B cell (primary cell): ENCODE results near the gene ZNF789. TPM values are rescaled to one million over a fixed set of nuclear protein-coding genes. Genes with fewer than 3 reads are reported as not detected.

Source experiments
- ATAC-seq: fragments of 200-7000 bp; cut with Tn5 transposase; one replicate; pipeline ENCODE4 v1.10.0; 2021; ENCODE audit warnings: low read depth, mild to moderate bottlenecking, moderate number of reproducible peaks, moderate library complexity
- CTCF ChIA-PET: fragments of 350-600 bp; sonication (Branson Sonifier 250); formaldehyde crosslinking; loops from one replicate; lab custom pipeline; 2021; ENCODE audit warnings: antibody characterized with exemption, inconsistent platforms; lab: Charles Lee
- POLR2A ChIA-PET: fragments of 350-600 bp; sonication (Branson Sonifier 250); formaldehyde crosslinking; loops from one replicate; lab custom pipeline; 2021; ENCODE audit warnings: antibody characterized with exemption; lab: Charles Lee
- DNase-seq: peaks from one replicate; pipeline ENCODE4 v3.0.0; 2013
- H2AFZ ChIP-seq: 2 replicates; pipeline ENCODE4 v1.6.1; 2012; ENCODE audit warnings: mild to moderate bottlenecking, low read depth, low read length; ENCODE audit not compliant: insufficient read depth, poor library complexity, severe bottlenecking
- H3K27ac ChIP-seq, 2 donors: 1 replicate in 1 of 2; 2 replicates in 1 of 2; pipeline ENCODE4 v1.5.1; 2012 to 2013; ENCODE audit warnings: low read length in 2 of 2, mild to moderate bottlenecking in 2 of 2, moderate library complexity in 1 of 2
- H3K27me3 ChIP-seq, 4 experiments: fragments of 200-600 bp in 1 of 4; sonication (generic) in 1 of 4; replicated peaks in 1 of 4; 1 replicate in 2 of 4; 2 replicates in 2 of 4; pipeline versions ENCODE4 v1.6.1 to v1.7.0; 2013 to 2016; ENCODE audit warnings: low read length in 3 of 4, mild to moderate bottlenecking in 2 of 4, mixed read lengths in 1 of 4, moderate library complexity in 1 of 4; ENCODE audit not compliant: insufficient read depth in 4 of 4, control insufficient read depth in 3 of 4; ENCODE audit errors: control extremely low read depth in 1 of 4
- H3K36me3 ChIP-seq, 2 experiments: replicated peaks in 1 of 2; 1 replicate in 1 of 2; 2 replicates in 1 of 2; pipeline versions ENCODE4 v1.6.1 to v1.7.1; 2013; ENCODE audit warnings: low read length in 1 of 2; ENCODE audit not compliant: insufficient read depth in 2 of 2, control insufficient read depth in 1 of 2; ENCODE audit errors: control extremely low read depth in 1 of 2, extremely low read depth in 1 of 2
- H3K4me1 ChIP-seq, 2 donors: fragments of 200-600 bp in 1 of 2; sonication (generic) in 1 of 2; 1 replicate in 1 of 2; 2 replicates in 1 of 2; pipeline versions ENCODE4 v1.5.1 to v1.6.1; 2013 to 2017; ENCODE audit warnings: low read length in 2 of 2; ENCODE audit not compliant: control insufficient read depth in 2 of 2, insufficient read depth in 2 of 2
- H3K4me2 ChIP-seq: replicated peaks from 2 replicates; pipeline ENCODE3; 2012; ENCODE audit warnings: mild to moderate bottlenecking, low read depth, low read length; ENCODE audit not compliant: poor library complexity, severe bottlenecking
- H3K4me3 ChIP-seq, 5 experiments: fragments of 200-600 bp in 1 of 5; sonication (generic) in 1 of 5; 1 replicate in 3 of 5; 2 replicates in 2 of 5; pipeline versions ENCODE4 v1.5.1 to v1.7.0; 2011 to 2016; ENCODE audit warnings: low read length in 4 of 5, mild to moderate bottlenecking in 4 of 5, low read depth in 2 of 5, control low read depth in 1 of 5, moderate library complexity in 1 of 5; ENCODE audit not compliant: insufficient read depth in 1 of 5; ENCODE audit errors: control extremely low read depth in 1 of 5, extremely low read depth in 1 of 5
- H3K79me2 ChIP-seq: fragments of 200-600 bp; sonication (generic); one replicate; pipeline ENCODE4 v1.6.0; 2016; ENCODE audit warnings: low read length; ENCODE audit not compliant: control insufficient read depth, insufficient read depth
- H3K9ac ChIP-seq: fragments of 200-600 bp; sonication (generic); 2 replicates; pipeline ENCODE4 v1.6.1; 2017; ENCODE audit warnings: mild to moderate bottlenecking, low read length, moderate library complexity
- H3K9me3 ChIP-seq, 3 donors: one replicate each; pipeline versions ENCODE4 v1.6.1 to v1.7.1; 2013; ENCODE audit warnings: low read length in 2 of 3; ENCODE audit not compliant: control insufficient read depth in 2 of 3, insufficient read depth in 1 of 3; ENCODE audit errors: control extremely low read depth in 1 of 3
- H4K20me1 ChIP-seq: 2 replicates; pipeline ENCODE4 v1.6.0; 2012; ENCODE audit warnings: mild to moderate bottlenecking, low read length; ENCODE audit not compliant: insufficient read depth, control insufficient read depth, poor library complexity, severe bottlenecking
- H3K27ac Mint-ChIP-seq: one replicate; pipeline ENCODE4 v1.8.0; 2021; ENCODE audit warnings: mixed read lengths
- H3K27me3 Mint-ChIP-seq: one replicate; pipeline ENCODE4 v1.8.0; 2021; ENCODE audit warnings: mixed read lengths
- H3K4me1 Mint-ChIP-seq: one replicate; pipeline ENCODE4 v1.8.0; 2021; ENCODE audit warnings: mixed read lengths
- H3K4me3 Mint-ChIP-seq: one replicate; pipeline ENCODE4 v1.8.0; 2021; ENCODE audit warnings: mixed read lengths
- H3K9me3 Mint-ChIP-seq: one replicate; pipeline ENCODE4 v1.8.0; 2022; ENCODE audit warnings: mixed read lengths; ENCODE audit not compliant: insufficient read depth
- CTCF ChIP-seq: fragments of 200-600 bp; IDR thresholded peaks from one replicate; pipeline ENCODE4 v1.8.0; 2022; ENCODE audit warnings: antibody characterized with exemption, mild to moderate bottlenecking
- WGBS: methylation state at CpG from one replicate; pipeline ENCODE4 v1.1.5; 2013; ENCODE audit warnings: missing lambda C conversion rate; ENCODE audit not compliant: insufficient coverage; 5-methylcytosine and 5-hydroxymethylcytosine counted together
- intact Hi-C: fragments of 100-400 bp; cut with micrococcal nuclease; formaldehyde crosslinking; loops from one replicate; pipeline ENCODE4 v1.10.0; 2022
- polyA plus RNA-seq: library from polyadenylated mRNA; depleted of rRNA; stranded (reverse); fragments of >200 nt; gene quantifications from 2 replicates; pipeline ENCODE4 v1.2.3, GENCODE V29; 2012
- total RNA-seq, 2 donors: library from RNA; stranded (reverse); fragments of 120-200 nt in 1 of 2; gene quantifications; 1 replicate in 1 of 2; 2 replicates in 1 of 2; pipeline versions ENCODE4 v1.2.3 to v1.2.4, GENCODE V29; 2013 to 2022

Gene ZNF789
- total and polyA plus RNA-seq, 2 donors (not counting 1 experiment from before 2014, with no cell fraction given) = 16.4 to 36.7 TPM

GRCh38 chr7:99493823-99494222, 21.1 kb downstream of the ZNF789 start:
- H3K9me3 Mint-ChIP-seq = peaks cover 6% of the 10 kb centered on the region

More at GRCh38 chr7:99493823-99494222, 21.1 kb downstream of the ZNF789 start:
- Histone ChIP-seq H2AFZ (no peak overlapping the region), H3K27ac (no peak overlapping the region), H3K9ac (no peak overlapping the region), H4K20me1 (peaks cover 54% of the 10 kb centered on the region), H3K79me2 (peaks cover 56% of the 10 kb centered on the region), H3K27me3 (no peaks in the 10 kb centered on the region), H3K4me1 (peaks cover 15% of the 10 kb centered on the region in 2 donors), H3K4me3 (no peak overlapping the region), H3K36me3 (peaks cover 3 to 53% of the 10 kb centered on the region in 2 experiments), H3K4me2 (no peak overlapping the region), H3K9me3 (peaks cover 0 to 31% (median 12%) of the 10 kb centered on the region in 3 donors)
- H3K4me3 Mint-ChIP-seq = no peak overlapping the region
- POLR2A ChIA-PET = no interaction called here
- TF ChIP-seq CTCF = no peak
- 100% methylated on average over 4 of the region's 6 CpGs for WGBS
- CTCF ChIA-PET = no interaction called here
- no peak overlapping the region for H3K27ac Mint-ChIP-seq
- peaks cover 15% of the 10 kb centered on the region for H3K4me1 Mint-ChIP-seq
- H3K27me3 Mint-ChIP-seq = no peaks in the 10 kb centered on the region
- DNase-seq (no peak), ATAC-seq (no peak)
- intact Hi-C loops = no loop called here
